Measurements from ENCODE around the gene CXCL12.

DNA sequence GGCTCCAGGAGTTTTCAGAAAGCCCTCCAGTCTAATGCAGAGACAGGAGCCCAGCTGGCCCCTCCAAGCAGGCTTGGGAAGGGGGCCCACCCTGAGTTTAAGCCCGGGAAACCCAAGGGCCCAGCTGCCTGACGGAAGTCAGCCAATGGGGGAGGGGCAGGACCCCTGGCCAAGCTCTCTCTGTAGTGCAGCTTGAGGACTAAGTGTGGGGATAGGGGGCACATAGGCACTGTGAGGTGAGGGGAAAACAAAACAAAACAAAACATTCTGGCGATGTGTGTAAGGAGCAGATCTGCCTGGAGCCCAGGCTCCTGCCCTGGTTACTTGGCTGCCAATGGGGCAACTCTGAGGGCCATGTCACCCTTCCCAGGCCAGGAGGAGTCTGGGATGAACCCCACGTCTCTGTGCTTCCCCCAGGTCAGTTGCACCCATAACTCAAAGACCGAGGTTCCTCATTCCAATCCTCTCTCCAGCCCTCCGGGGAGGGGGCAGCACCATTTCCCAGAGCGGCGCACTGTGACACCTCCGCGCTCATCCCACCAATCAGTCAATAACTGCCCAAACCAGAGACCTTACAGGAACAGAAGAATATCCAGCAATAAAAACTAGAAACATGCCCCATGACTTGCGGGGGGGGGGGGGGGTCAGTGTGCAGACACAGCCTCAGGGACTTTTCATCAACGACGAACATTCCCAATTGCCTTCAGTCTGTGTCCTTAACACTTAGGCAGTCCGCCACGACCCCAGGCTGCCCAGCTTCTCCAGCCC is 1.7 kb downstream of the CXCL12 start:
- TF ChIP-seq POLR2A (IDR thresholded peaks at IDR 0.05; ENCODE audit: low read length) (no peak), GATA1 (IDR thresholded peaks at IDR 0.05; ENCODE audit: low read depth, low read length) (no peak)
